HuH-7 (cell line): ENCODE measurements around the gene PIAS4.
"Not testable (repeated sequence)": the region's sequence is repeated elsewhere in the genome, so short reads cannot be mapped to it uniquely, and the experiment has no call there.

Experiments
- DNase-seq: peaks from one replicate; pipeline ENCODE4 v3.0.0; 2011; ENCODE audit warnings: low spot score

PIAS4 gene

DNA sequence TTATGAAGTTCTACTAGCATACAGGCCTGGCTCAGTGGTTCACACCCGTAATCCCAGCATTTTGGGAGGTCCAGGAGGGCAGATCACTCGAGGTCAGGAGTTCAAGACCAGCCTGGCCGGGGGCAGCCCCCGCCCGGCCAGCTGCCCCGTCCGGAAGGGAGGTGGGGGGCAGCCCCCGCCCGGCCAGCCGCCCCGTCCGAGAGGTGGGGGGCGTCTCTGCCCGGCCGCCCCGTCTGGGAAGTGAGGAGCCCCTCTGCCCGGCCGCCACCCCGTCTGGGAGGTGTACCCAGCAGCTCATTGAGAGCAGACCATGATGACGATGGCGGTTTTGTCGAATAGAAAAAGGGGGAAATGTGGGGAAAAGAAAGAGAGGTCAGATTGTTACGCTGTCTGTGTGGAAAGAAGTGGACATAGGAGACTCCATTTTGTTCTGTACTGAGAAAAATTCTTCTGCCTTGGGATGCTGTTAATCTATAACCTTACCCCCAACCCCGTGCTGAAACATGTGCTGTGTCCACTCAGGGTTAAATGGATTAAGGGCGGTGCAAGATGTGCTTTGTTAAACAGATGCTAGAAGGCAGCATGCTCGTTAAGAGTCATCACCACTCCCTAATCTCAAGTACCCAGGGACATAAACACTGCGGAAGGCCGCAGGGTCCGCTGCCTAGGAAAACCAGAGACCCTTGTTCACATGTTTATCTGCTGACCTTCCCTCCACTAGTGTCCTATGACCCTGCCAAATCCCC, 8.7 kb upstream of the PIAS4 start:
- not testable (repeated sequence) for DNase-seq

GRCh38 chr19:4000798-4001197, 6.7 kb upstream of the PIAS4 start:
- not testable (repeated sequence) for DNase-seq

DNA sequence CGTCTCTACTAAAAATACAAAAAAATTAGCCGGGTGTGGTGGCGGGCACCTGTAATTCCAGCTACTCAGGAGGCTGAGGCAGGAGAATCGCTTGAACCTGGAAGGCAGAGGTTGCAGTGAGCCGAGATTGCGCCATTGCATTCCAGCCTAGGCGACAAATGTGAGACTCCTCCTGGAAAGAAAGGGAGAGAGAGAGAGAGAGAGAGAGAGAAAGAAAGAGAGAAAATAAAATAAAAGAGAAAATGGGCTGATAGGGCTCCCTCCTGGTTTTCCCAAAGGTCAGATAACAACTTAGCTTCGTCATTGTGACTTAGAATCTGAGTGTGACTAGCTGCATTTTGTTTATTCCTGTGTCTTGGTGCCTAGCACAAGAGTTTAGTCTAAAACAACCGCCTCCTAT, 2.1 kb upstream of the PIAS4 start:
- not testable (repeated sequence) for DNase-seq

DNA sequence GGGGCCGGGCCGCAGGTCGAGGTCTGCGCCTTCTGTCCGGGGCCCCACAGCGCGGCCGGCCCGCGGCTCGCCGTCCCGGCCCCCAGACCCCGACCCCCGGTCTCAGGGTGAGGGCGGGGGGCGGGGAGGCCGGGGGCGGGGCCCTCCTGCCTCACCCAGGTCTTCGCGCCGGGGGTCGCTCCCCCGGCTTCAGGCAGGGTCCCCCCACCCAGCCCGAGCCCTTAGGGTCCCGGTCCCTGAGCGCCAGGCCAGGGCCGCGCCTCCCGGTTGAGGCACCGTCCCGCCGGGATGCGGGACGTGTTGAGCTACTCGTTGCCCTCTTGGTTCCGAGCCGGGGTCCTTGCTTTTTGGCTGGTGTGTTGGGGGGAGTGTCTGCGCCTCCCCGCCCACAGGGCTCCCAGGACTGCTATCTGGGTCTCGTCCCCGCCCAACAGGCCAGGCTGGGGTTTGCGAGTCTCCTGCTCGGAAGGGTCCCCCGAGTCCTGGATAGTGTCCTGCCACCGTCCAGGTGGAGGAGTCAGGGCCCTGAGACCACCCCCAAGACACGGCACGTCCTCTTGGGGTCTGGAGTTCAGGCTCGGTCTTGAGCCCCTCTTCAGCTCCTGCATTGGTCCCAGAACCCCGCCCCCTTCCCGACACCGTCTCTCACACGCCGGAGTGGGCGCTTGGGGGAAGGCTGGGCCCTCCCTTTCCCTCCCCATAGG, 452 bp downstream of the PIAS4 start:
- no peak for DNase-seq

DNA sequence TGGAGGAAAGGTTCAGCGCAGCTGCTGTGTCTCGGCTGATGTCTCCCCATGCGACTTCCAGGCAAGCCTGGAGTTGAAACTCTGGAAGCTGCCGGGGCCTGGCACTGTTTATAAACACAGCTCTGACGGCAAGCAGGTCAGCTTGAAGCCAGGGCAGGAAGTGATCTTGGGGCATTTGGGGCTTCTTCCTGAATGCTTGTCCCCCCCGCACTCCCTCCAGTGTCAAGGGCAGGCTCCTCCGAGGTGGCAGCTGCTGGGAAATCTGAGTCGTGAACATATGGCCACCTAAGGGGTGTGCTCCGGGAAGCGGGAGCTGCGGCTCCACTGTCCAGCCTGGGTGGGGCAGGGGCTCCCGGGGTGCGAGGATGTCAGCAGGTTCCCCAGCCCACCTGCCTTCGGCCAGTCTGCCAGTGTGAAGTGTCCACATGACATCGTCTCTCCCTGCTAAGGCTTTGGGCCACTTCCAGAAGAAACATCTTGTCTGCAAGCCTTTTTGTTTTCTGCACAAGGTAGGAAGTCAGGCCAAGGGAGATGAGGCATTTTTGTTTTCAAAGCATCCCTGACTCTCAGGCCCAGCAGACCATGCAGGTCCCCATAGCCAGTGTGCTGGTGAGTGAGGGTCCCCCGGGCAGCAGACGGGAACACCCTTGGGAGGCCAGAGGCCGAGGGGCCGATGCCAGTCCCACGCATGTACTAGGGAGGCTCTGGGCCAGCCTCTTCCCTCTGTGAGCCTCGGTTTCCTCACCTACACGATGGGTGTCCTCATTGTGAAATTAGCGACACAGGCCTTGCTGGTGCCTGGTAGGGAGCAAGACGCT, 2.7 kb downstream of the PIAS4 start:
- DNase-seq, result no peak

GRCh38 chr19:4010808-4011110, 3.2 kb downstream of the PIAS4 start:
- no peak for DNase-seq

GRCh38 chr19:4011430-4011829, 3.9 kb downstream of the PIAS4 start:
- DNase-seq, result not testable (repeated sequence)

DNA sequence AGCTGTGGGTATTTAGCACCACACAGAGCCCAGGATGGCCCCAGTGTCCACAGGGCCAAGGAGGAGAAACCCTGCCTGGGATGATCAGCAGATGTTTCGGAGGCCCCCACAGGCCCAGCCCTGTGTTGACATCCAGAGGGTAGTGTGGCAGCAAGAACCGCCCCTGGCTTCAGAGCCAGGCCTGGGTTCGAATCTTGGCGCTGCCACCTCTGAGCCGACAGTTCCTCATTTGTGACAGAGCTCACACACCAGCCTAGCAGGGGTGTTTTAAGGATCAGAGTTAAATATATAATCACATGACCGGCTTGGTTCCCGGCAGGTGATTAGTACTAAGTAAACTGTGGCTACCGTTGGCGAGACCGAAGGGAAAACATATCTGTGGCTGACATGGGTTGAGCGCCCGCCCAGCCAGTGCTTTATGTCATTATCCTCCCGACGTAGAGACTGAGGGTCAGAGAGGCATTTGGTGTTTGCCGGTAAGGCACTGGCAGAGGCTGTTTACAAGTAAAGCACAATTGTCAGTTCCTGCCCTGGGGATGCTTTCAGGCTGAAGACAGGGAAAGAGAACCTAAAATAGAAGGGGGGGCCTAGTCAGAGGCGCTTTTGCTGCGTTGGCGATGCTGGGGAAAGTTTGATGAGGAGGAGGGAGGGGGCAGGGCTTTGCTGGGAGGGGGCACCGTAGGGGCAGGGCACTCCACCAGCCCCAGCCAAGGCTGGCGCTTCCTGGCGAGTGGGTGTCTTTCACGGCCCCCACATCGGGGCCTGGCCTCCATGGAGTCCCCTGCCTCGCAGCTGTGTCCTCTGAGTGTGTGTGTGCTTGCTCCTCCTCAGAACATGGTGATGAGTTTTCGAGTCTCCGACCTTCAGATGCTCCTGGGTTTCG, 4.8 kb downstream of the PIAS4 start:
- no peak for DNase-seq

GRCh38 chr19:4012975-4013634, 5.6 kb downstream of the PIAS4 start:
- DNase-seq, result no peak

DNA sequence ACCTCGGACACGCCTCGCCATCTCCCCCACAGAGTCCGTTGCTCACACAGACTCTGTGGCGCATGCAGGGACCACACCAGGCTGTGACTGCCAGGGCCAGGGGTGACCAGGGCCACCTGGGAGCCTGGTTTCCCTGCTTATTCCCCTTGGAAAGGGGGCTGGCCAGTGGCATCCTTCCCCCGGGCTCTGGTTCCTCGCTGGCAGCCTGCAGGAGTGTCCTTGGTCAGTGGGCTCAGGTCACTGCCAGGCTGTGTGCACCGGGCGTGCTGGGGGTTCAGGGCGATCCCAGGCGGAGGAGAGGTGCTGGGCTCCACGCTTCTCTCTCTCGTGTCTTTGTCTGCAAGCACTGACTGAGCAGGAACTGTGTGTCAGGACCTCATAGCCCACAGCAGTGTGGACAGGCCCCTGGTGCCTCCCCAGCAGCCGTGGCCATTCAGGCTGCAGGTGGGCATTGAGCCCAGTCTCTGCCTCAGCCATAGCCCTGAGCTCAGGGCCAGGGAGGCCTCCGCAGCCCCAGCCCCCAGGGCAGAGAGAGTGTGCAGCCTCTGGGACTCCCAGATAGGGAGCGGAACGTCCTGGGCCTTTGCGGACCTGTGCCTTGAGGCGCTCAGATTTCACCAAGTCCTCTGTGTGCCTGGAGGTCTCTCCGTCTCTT, 6.5 kb downstream of the PIAS4 start:
- DNase-seq, result no peak

DNA sequence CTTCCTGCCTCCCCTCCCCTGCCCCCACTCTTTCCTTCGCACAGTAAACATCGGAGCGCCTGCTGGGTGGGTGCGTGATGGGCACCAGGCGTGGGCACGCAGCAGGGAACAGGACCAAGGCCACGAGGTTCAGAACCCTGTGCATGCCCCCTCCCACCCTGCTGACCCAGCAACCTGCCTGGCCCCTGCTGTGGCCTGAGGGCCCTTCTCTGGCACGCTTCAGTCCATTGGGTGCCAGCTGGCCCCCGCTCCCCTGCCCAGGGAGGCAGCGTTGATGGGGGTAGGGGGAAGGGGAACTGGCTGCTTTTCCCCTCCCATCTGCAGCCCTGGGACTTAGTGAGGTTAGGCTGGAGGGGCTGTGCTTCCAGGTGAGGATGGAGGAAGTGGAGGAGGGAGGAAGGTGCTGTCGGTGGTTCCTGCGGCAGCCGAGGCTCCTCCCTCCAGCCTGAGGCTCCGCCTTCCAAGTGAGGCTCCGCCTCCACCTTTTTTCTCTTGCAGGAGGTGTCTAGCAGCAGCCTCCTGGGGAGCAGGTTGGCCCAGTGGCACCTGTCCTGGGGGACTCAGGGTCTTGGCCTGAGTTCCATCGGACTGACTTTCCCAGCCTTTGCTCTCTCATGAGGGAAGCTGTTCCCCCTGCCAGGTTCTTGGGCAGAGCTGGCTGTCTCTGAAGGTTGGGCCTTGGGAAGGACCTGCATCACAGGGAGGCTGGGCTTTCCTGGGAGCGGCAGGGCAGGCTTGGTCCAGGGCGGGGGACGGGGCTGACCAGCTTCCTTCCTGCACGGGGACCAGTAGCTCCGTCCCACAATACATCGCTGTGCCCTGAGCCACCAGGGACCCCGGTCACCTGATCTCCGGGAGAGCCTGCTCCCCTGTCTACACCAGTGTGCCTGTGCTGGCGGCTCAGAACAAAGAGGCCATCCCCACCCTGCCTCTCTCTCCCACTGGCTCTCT, 7.3 kb downstream of the PIAS4 start:
- no peak for DNase-seq

DNA sequence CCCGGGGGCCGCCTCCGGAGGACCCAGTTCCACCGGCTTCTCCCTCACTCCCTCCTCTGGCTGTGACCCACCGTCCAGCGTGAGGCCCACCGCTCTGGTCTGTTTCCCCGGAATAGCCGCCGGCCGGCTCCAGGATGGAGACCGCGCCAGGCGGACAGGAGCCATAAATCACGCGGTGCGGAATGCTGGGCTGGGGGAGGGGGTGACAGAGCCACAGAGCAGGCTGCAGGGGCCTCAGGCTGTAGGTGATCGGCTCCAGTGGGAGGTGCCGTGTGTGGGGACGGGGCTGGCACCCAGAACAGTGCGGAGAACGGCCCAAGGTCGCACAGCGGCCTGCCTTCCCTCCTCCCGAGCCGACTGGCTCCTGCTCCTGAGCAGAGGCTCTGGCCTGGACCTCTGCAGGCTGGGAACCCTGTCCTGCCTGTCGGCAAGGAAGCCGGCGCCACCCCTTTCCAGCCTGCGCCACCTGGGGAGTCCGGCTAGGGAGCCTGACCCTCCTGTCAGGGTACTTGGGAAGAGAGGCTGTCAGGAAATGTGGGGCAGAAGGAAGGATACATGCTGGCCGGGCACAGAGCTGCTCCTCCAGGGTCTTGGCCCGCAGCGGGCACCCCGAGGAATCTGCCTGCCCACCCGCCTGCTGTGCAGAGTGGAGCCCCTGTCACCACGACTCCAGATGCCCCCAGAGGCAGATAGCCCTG, 8.3 kb downstream of the PIAS4 start:
- no peak for DNase-seq

GRCh38 chr19:4016486-4016885, 8.9 kb downstream of the PIAS4 start:
- no peak for DNase-seq

DNA sequence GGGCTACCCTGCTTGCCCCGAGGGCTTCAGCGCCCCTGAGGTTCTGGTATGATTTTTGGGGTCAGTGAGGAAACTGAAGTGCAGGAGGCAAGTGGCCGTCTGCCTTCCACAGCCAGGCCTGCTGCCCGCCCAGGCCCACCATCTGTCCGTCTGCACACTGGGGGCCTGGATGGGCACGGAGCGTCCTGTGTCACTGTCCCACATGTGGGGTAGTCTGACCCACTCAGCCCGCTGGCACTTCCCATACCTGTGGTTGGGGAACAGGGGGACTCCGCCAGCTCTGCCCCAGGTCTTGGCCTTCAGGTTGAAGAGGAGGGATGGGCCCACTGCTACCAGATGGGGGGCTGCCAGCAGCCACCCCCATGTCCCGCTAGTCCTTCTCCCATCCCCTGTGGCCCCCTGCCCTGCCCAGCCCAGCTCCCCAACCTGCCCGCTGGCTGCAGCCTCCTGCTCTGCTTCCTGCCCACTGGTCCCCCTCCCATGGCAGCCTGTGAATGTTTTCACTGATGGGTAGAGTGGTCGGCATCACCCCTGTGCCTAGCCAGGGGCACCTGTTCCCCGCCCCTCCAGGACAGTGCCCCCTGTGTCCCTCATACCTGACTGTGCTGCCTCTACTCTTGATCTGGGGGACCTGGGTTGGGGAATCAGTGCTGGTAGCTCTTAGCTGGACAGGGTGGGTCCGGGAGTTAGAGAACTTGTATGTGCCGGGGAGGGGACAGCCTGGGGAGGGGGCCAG, 9.5 kb downstream of the PIAS4 start:
- no peak for DNase-seq

DNA sequence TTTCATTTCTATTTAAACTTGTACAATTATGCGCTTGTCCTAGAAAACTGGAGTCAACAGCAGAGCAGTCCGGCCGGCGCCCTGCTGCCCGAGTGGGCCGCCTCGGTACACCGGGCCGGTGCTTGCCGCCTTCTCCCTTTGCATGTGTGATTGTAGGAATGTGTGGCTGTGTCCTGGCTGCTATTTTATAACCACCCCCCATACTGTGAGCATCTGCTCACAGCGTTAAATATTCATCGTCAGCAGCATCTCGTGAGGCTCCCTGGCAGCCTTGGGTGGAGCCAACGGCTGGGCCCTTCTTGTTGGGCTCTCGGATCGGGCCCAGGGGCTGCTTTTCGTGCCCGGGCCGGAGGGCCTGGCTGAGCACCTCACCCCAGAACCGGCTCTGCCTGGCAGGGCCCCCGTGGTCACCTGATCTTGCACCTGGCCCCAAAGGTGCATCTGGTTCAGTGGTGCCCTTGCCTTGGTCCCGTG, 10.6 kb downstream of the PIAS4 start:
- no peak for DNase-seq

DNA sequence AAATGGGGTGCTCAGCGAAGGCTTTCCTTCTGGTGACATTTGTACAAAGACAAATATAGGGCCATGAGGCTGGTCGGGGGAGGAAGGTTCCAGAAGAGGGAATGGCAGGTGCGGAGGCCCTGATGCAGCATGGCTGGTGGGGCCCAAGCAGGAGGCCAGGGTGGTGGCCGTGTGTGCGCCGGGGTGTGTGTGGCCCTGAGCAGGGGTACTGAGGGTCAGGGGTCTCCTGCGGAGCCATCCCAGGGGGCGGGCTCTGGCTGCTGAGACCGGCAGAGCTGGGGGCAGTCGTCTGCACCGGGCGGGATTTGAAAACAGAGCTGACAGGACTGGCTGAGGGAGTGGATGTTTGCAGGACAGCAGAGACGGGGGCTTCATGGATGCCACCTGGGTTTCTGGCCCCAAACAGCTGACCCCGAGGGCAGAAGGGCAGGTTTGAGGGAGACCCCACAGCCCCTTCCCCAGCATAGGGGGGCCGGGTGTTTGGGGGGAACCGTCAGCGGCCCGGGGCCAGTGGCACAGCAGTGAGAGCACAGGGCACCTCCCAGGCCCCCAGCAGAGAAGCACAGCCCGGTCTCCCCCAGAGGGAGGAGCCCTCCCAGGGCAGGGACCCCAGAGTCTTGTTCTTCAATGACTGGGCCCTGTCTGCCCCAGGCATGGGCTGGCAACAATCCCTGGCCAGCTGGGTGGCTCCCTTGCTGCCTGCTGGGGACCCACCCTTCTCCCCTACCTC, 11.4 kb downstream of the PIAS4 start:
- DNase-seq, result no peak

DNA sequence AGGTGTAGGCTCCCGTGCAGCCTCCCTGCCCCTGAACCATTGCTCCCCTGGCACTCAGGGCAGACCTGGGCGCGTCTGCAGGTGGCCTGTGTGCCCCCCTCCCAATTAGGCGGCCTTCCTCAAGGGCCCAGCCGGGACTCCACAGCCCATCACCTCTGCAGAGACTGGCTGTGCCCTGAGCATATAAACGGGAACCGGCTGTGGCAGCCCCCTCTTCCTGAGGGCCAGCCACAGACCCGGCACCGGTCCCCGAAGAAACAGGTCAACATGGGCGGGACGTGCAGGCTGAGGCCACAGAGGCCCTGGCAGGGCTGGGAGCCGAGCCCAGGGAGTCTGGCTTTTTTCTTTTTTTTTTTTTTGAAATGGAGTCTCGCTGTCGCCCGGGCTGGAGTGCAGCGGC, 12.0 kb downstream of the PIAS4 start:
- DNase-seq, result no peak
